SK-N-SH (cell line): Measurements from ENCODE around the gene OPN3. TPM values are rescaled to one million over a fixed set of nuclear protein-coding genes. Genes with fewer than 3 reads are reported as not detected.

Experiments used
- CTCF ChIA-PET: fragments of 300-600, 350-600 bp; formaldehyde crosslinking; extraction: SDS; loops from one replicate; lab custom pipeline; 2021; lab: Yijun Ruan, JAX
- POLR2A ChIA-PET: fragments of 350-600 bp; sonication (Branson Sonifier 250); formaldehyde crosslinking; extraction: SDS; loops from one replicate; lab custom pipeline; 2020; ENCODE audit warnings: antibody characterized with exemption, inconsistent platforms; lab: Yijun Ruan, JAX
- DNase-seq: peaks from one replicate; pipeline ENCODE4 v3.0.0; 2012
- H2AFZ ChIP-seq: fragments of 200-600 bp; sonication (generic); 2 replicates; pipeline ENCODE4 v1.8.1; 2016; ENCODE audit warnings: antibody characterized with exemption, mild to moderate bottlenecking, low read depth
- H3F3A ChIP-seq: fragments of 200-600 bp; sonication (generic); replicated peaks from 2 replicates; pipeline ENCODE3; 2016; ENCODE audit warnings: antibody characterized with exemption, mild to moderate bottlenecking; ENCODE audit not compliant: insufficient read depth
- H3K27ac ChIP-seq, 2 experiments: fragments of 200-500 bp in 1 of 2; fragments of 200-600 bp in 1 of 2; sonication (Bioruptor generic) in 1 of 2; sonication (generic), shearing (Covaris generic) in 1 of 2; 2 replicates each; pipeline versions ENCODE4 v1.5.1 to v1.6.1; 2014 to 2016; ENCODE audit warnings: low read depth in 2 of 2, inconsistent platforms in 1 of 2, low read length in 1 of 2, mild to moderate bottlenecking in 1 of 2, mixed read lengths in 1 of 2
- H3K27me3 ChIP-seq: fragments of 200-600 bp; sonication (generic), shearing (Covaris generic); 2 replicates; pipeline ENCODE4 v1.6.1; 2016; ENCODE audit warnings: mixed run types; ENCODE audit not compliant: insufficient read depth
- H3K36me3 ChIP-seq, 2 experiments: fragments of 200-500 bp in 1 of 2; fragments of 200-600 bp in 1 of 2; sonication (Bioruptor generic) in 1 of 2; sonication (generic) in 1 of 2; replicated peaks in 1 of 2; 2 replicates each; pipeline versions ENCODE3 to v1.5.1; 2014 to 2016; ENCODE audit warnings: low read length in 1 of 2, mild to moderate bottlenecking in 1 of 2; ENCODE audit not compliant: insufficient read depth in 2 of 2, control insufficient read depth in 1 of 2
- H3K4me1 ChIP-seq, 2 experiments: fragments of 200-500 bp in 1 of 2; fragments of 200-600 bp in 1 of 2; sonication (Bioruptor generic) in 1 of 2; sonication (generic), shearing (Covaris generic) in 1 of 2; 2 replicates each; pipeline versions ENCODE4 v1.5.1 to v1.6.1; 2014 to 2016; ENCODE audit warnings: low read depth in 1 of 2, low read length in 1 of 2, mixed run types in 1 of 2; ENCODE audit not compliant: insufficient read depth in 2 of 2, control insufficient read depth in 1 of 2
- H3K4me2 ChIP-seq: fragments of 200-600 bp; sonication (generic), shearing (Covaris generic); 2 replicates; pipeline ENCODE4 v1.6.1; 2017; ENCODE audit warnings: mixed run types
- H3K4me3 ChIP-seq, 2 experiments: fragments of 200-500 bp in 1 of 2; fragments of 200-600 bp in 1 of 2; sonication (Bioruptor generic) in 1 of 2; sonication (generic), shearing (Covaris generic) in 1 of 2; 2 replicates each; pipeline versions ENCODE4 v1.5.1 to v1.8.1; 2014 to 2016; ENCODE audit warnings: low read depth in 2 of 2, inconsistent platforms in 1 of 2, low read length in 1 of 2, mild to moderate bottlenecking in 1 of 2, mixed read lengths in 1 of 2, moderate library complexity in 1 of 2
- H3K79me2 ChIP-seq: fragments of 200-600 bp; sonication (generic); 2 replicates; pipeline ENCODE4 v1.8.1; 2017; ENCODE audit warnings: mild to moderate bottlenecking; ENCODE audit not compliant: insufficient read depth
- H3K9ac ChIP-seq: fragments of 200-600 bp; sonication (generic); 2 replicates; pipeline ENCODE4 v1.6.1; 2017; ENCODE audit warnings: mixed run types
- H3K9me2 ChIP-seq: fragments of 200-600 bp; sonication (generic); 2 replicates; pipeline ENCODE4 v1.6.1; 2017; ENCODE audit warnings: mixed run types
- H3K9me3 ChIP-seq: fragments of 200-600 bp; sonication (generic); 2 replicates; pipeline ENCODE4 v1.6.1; 2017; ENCODE audit warnings: mixed run types, mild to moderate bottlenecking, moderate library complexity
- H4K20me1 ChIP-seq: fragments of 200-600 bp; sonication (generic); 2 replicates; pipeline ENCODE4 v1.6.1; 2017; ENCODE audit warnings: mild to moderate bottlenecking, mixed run types; ENCODE audit not compliant: insufficient read depth
- CHD2 ChIP-seq: fragments of 150-350 bp; IDR thresholded peaks from 2 replicates; pipeline ENCODE4 v1.6.1; 2018; ENCODE audit warnings: low read length; ENCODE audit not compliant: partially characterized antibody
- FOSL2 ChIP-seq: IDR thresholded peaks from 2 replicates; pipeline ENCODE4 v1.4.0; 2012; ENCODE audit warnings: low read depth, mild to moderate bottlenecking, moderate library complexity, borderline replicate concordance
- JUND ChIP-seq: IDR thresholded peaks from 2 replicates; pipeline ENCODE4 v1.4.0; 2012
- MAX ChIP-seq: IDR thresholded peaks from 2 replicates; pipeline ENCODE4 v1.4.0; 2012; ENCODE audit warnings: low read depth
- MXI1 ChIP-seq: IDR thresholded peaks from 2 replicates; pipeline ENCODE4 v1.6.1; 2012; ENCODE audit warnings: mild to moderate bottlenecking, low read depth, low read length, improper control_type of control experiment
- NRF1 ChIP-seq: IDR thresholded peaks from 2 replicates; pipeline ENCODE4 v1.6.1; 2012; ENCODE audit warnings: low read depth, mild to moderate bottlenecking, low read length
- PBX3 ChIP-seq: IDR thresholded peaks from 2 replicates; pipeline ENCODE4; 2012
- RAD21 ChIP-seq: IDR thresholded peaks from 2 replicates; pipeline ENCODE4 v1.6.1; 2012; ENCODE audit warnings: mild to moderate bottlenecking, low read length
- RCOR1 ChIP-seq: fragments of 150-350 bp; IDR thresholded peaks from 2 replicates; pipeline ENCODE4 v1.6.1; 2017; ENCODE audit warnings: antibody characterized with exemption, low read length
- RFX5 ChIP-seq: IDR thresholded peaks from 2 replicates; pipeline ENCODE4 v1.6.1; 2012; ENCODE audit warnings: mild to moderate bottlenecking, improper control_type of control experiment, low read length
- RXRA ChIP-seq: IDR thresholded peaks from 2 replicates; pipeline ENCODE4 v1.4.0; 2012; ENCODE audit warnings: low read depth, mild to moderate bottlenecking, borderline replicate concordance
- SIN3A ChIP-seq: IDR thresholded peaks from 2 replicates; pipeline ENCODE4 v1.6.1; 2012; ENCODE audit warnings: low read depth, mild to moderate bottlenecking, low read length, moderate library complexity, borderline replicate concordance
- USF1 ChIP-seq: IDR thresholded peaks from 2 replicates; pipeline ENCODE4 v1.4.0; 2012; ENCODE audit warnings: low read depth, borderline replicate concordance
- USF2 ChIP-seq: fragments of 150-350 bp; IDR thresholded peaks from 2 replicates; pipeline ENCODE4 v1.6.1; 2017; ENCODE audit warnings: antibody characterized with exemption, low read length, low read depth, borderline replicate concordance
- WGBS: methylation state at CpG from one replicate; pipeline ENCODE4 v1.1.6; 2017; ENCODE audit warnings: low lambda C conversion rate; 5-methylcytosine and 5-hydroxymethylcytosine counted together
- polyA plus RNA-seq, 3 experiments: library from polyadenylated mRNA; depleted of rRNA; stranded (reverse); fragments of >200 nt; gene quantifications; 2 replicates each; pipeline ENCODE4 v1.2.3, GENCODE V29; 2012

OPN3 gene
- polyA plus RNA-seq, 1 of the 3 experiments (the other 2 are of a cell fraction): 7.8 TPM

- no peak overlapping the region for H3K4me2 ChIP-seq
- no peaks in the 10 kb centered on the region for H3K9me2 ChIP-seq
- no peaks in the 10 kb centered on the region for H3K27me3 ChIP-seq
- ChIA-PET CTCF (interaction anchor here (0.6 to 2.2 kb wide), 5 partner anchors 10 to 230 kb away, joined by 3 to 8 read pairs (median 3); no protein-coding TSS in a partner anchor), POLR2A (no interaction called here)
- H3K79me2 ChIP-seq: no peaks in the 10 kb centered on the region
- peaks cover 0 to 7% of the 10 kb centered on the region in 2 experiments; a peak in 3 of 4 replicates for H3K4me1 ChIP-seq
- peak overlapping the region in 1 of 2 experiments; percentile 24; a peak in 1 of 4 replicates for H3K27ac ChIP-seq
- peaks cover 0 to 2% of the 10 kb centered on the region in 2 experiments for H3K36me3 ChIP-seq
- 81% methylated on average over 8 of the region's 8 CpGs for WGBS
- no peak overlapping the region for H3K4me3 ChIP-seq
- H4K20me1 ChIP-seq: no peaks in the 10 kb centered on the region
- no peak overlapping the region for H2AFZ ChIP-seq
- H3K9ac ChIP-seq: no peak overlapping the region
- DNase-seq: no peak
- no peaks in the 10 kb centered on the region for H3F3A ChIP-seq
- H3K9me3 ChIP-seq: no peaks in the 10 kb centered on the region
- TF ChIP-seq USF1 (no peak), SIN3A (no peak), FOSL2 (no peak), PBX3 (no peak), USF2 (no peak), MXI1 (no peak), RCOR1 (no peak), MAX (no peak), RXRA (no peak), JUND (no peak), RFX5 (no peak), NRF1 (no peak), CHD2 (no peak), RAD21 (no peak)
- TF ChIP-seq, all 33 proteins: peak for 0
These were observed 24.9 kb downstream of the OPN3 start for GRCh38 chr1:241615043-241615974.
